HG02938 (cell line): Measurements from ENCODE around the gene SPATA20.

ENCODE experiments used
- ATAC-seq: cut with Tn5 transposase; IDR thresholded peaks from one replicate; pipeline ENCODE4 v1.9.1; 2021; ENCODE audit warnings: mild to moderate bottlenecking, moderate library complexity; ENCODE audit not compliant: unreplicated experiment

Gene SPATA20

GRCh38 chr17:50538549-50539410 lies 8.2 kb upstream of the SPATA20 start:
- no peak for ATAC-seq

- ATAC-seq: no peak
These were observed 7.0 kb upstream of the SPATA20 start for GRCh38 chr17:50539762-50540559.

- ATAC-seq: no peak
These were observed 6.2 kb upstream of the SPATA20 start for GRCh38 chr17:50540560-50541401.

GRCh38 chr17:50541402-50541715 lies 5.6 kb upstream of the SPATA20 start:
- ATAC-seq: no peak

- ATAC-seq: peak; percentile 65
These were observed 5.0 kb upstream of the SPATA20 start for GRCh38 chr17:50541716-50542688.

- no peak for ATAC-seq
These were observed 3.9 kb upstream of the SPATA20 start for GRCh38 chr17:50542795-50543774.

- no peak for ATAC-seq
These were observed 2.5 kb upstream of the SPATA20 start for GRCh38 chr17:50544516-50544915.

- no peak for ATAC-seq
These were observed 1.7 kb upstream of the SPATA20 start for GRCh38 chr17:50545311-50545710.

GRCh38 chr17:50546701-50547034 lies 306 bp upstream of the SPATA20 start:
- ATAC-seq: no peak

GRCh38 chr17:50547736-50548083 lies 736 bp downstream of the SPATA20 start:
- no peak for ATAC-seq

GRCh38 chr17:50548831-50549230 lies 1.9 kb downstream of the SPATA20 start:
- ATAC-seq: no peak

- ATAC-seq: no peak
These were observed 2.4 kb downstream of the SPATA20 start for GRCh38 chr17:50549256-50549941.

GRCh38 chr17:50549969-50550368 lies 3.0 kb downstream of the SPATA20 start:
- no peak for ATAC-seq

GRCh38 chr17:50550661-50551432 lies 3.9 kb downstream of the SPATA20 start:
- no peak for ATAC-seq

- no peak for ATAC-seq
These were observed 4.5 kb downstream of the SPATA20 start for GRCh38 chr17:50551433-50551815.

- ATAC-seq: no peak
These were observed 4.9 kb downstream of the SPATA20 start for GRCh38 chr17:50551884-50552283.

GRCh38 chr17:50554201-50554600 lies 7.2 kb downstream of the SPATA20 start:
- ATAC-seq: no peak

- no peak for ATAC-seq
These were observed 9.8 kb downstream of the SPATA20 start for GRCh38 chr17:50556803-50557202.
